ENCODE results near the gene DOCK6. TPM values are rescaled to one million over a fixed set of nuclear protein-coding genes. Genes with fewer than 3 reads are reported as not detected.

DOCK6 gene
- total RNA-seq, 1 experiment from 2014 or later: 19.4 TPM

DNA sequence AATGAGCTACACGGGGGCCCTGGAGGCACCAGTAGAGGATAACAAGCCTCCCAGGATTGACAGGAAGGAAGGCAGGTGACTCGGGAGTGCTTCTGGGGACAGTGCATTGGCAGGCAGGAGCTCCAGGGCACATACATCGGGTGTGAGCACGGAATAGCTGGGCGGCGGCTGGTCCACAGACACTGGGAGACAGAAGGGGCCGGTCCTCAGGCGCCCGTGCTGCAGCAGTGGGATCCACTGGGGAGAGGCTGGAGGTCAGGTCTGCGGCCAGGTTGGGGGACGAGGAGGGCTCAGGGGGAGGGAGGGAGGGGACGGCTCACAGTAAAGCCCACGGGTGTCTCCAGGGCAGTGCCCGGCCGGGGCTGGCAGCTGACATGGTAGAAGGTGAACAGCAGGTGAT, 25.0 kb downstream of the DOCK6 start:
- H3K27me3 ChIP-seq (ENCODE audit: control insufficient read depth, insufficient read depth, low read length): no peaks in the 10 kb centered on the region
- no peaks in the 10 kb centered on the region for H3K4me1 ChIP-seq (ENCODE audit: control insufficient read depth, insufficient read depth, low read length)
- H3K9me3 ChIP-seq (ENCODE audit: control insufficient read depth, insufficient read depth, low read depth, low read length): no peaks in the 10 kb centered on the region
- no peak overlapping the region for H3K4me3 ChIP-seq (ENCODE audit: low read depth in 2 of 2, low read length in 2 of 2)
- intact Hi-C loops (cut with micrococcal nuclease; ENCODE audit: unreplicated experiment) (no loop called here), in situ Hi-C loops (cut with HindIII; ENCODE audit: low pct_unique_long_range_greater_than_20kb, low sequenced_read_pairs) (no loop called here)
- ATAC-seq (no peak), DNase-seq (ENCODE audit: low read depth, low spot score) (no peak)
- no peak for TF ChIP-seq TCF7L2 (IDR thresholded peaks at IDR 0.05; ENCODE audit: low read depth, low read length)
- TF ChIP-seq POLR2AphosphoS5 (IDR thresholded peaks at IDR 0.05; ENCODE audit: low read depth, low read length): no peak
- TF ChIP-seq, protein P1, sequence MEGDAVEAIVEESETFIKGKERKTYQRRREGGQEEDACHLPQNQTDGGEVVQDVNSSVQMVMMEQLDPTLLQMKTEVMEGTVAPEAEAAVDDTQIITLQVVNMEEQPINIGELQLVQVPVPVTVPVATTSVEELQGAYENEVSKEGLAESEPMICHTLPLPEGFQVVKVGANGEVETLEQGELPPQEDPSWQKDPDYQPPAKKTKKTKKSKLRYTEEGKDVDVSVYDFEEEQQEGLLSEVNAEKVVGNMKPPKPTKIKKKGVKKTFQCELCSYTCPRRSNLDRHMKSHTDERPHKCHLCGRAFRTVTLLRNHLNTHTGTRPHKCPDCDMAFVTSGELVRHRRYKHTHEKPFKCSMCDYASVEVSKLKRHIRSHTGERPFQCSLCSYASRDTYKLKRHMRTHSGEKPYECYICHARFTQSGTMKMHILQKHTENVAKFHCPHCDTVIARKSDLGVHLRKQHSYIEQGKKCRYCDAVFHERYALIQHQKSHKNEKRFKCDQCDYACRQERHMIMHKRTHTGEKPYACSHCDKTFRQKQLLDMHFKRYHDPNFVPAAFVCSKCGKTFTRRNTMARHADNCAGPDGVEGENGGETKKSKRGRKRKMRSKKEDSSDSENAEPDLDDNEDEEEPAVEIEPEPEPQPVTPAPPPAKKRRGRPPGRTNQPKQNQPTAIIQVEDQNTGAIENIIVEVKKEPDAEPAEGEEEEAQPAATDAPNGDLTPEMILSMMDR (IDR thresholded peaks at IDR 0.05): no peak
- no peak for TF ChIP-seq SIN3A (IDR thresholded peaks at IDR 0.05; ENCODE audit: borderline replicate concordance, insufficient read depth, low read depth, low read length)
- TF ChIP-seq, protein P2, sequence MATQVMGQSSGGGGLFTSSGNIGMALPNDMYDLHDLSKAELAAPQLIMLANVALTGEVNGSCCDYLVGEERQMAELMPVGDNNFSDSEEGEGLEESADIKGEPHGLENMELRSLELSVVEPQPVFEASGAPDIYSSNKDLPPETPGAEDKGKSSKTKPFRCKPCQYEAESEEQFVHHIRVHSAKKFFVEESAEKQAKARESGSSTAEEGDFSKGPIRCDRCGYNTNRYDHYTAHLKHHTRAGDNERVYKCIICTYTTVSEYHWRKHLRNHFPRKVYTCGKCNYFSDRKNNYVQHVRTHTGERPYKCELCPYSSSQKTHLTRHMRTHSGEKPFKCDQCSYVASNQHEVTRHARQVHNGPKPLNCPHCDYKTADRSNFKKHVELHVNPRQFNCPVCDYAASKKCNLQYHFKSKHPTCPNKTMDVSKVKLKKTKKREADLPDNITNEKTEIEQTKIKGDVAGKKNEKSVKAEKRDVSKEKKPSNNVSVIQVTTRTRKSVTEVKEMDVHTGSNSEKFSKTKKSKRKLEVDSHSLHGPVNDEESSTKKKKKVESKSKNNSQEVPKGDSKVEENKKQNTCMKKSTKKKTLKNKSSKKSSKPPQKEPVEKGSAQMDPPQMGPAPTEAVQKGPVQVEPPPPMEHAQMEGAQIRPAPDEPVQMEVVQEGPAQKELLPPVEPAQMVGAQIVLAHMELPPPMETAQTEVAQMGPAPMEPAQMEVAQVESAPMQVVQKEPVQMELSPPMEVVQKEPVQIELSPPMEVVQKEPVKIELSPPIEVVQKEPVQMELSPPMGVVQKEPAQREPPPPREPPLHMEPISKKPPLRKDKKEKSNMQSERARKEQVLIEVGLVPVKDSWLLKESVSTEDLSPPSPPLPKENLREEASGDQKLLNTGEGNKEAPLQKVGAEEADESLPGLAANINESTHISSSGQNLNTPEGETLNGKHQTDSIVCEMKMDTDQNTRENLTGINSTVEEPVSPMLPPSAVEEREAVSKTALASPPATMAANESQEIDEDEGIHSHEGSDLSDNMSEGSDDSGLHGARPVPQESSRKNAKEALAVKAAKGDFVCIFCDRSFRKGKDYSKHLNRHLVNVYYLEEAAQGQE (IDR thresholded peaks at IDR 0.05; ENCODE audit: insufficient read depth in 1 of 2, low read depth in 2 of 2, low read length in 1 of 2): no peak
- no peaks in the 10 kb centered on the region for H3K36me3 ChIP-seq (ENCODE audit: control insufficient read depth, insufficient read depth, low read length)
- H3K27ac ChIP-seq (ENCODE audit: low read length): no peak overlapping the region
- no TSS peak for BruUV-seq (replicated peaks)
- ChIA-PET CTCF (no interaction called here), POLR2A (no interaction called here)

DNA sequence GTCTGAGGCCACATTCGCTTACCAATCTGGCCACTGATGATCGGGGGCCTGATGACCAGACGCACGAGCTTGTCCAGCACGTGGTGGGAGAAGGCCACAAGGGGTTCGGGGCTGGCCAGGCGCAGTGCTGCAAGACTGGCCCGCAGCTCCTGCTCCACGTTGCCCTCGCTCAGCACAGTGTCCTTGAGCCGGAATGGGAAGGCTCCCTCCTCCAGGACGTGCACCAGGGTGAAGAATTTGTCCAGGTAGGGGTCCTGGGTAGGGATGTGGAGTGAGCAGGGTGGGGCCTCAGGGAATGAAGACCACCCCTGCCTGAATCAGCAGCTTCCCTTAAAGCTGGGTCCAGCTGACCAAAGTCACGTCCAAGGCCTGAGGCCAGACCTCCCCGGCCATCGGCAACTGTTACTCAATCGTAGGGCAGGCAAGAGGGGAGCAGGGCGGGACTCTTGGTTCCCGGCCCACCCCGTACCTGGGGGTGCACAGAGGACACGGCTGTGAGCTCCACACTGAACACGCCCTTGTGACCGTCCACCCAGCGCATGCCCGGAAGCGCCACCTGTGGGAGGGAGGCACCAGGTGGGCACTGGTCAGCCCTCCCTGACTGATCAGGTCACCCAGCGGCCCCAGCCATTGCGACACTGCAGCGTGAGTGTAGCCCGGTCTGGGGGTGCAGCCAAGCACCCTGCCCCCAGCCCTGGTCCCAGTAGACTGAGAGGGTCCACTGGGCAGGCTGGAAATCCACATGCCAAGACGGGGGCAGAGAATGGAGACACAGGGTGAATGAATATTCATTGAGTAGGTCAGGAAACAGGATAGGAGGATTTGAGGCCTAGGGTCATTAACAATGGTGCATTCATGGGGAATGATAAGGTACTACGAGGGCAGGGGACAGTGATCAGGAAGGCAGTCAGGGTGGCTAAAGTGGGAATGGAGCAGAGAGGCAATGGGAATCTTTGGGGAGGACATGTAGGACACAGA, 25.7 kb downstream of the DOCK6 start:
- H3K4me3 ChIP-seq (ENCODE audit: low read depth in 2 of 2, low read length in 2 of 2): no peak overlapping the region
- no peaks in the 10 kb centered on the region for H3K4me1 ChIP-seq (ENCODE audit: control insufficient read depth, insufficient read depth, low read length)
- ATAC-seq (no peak), DNase-seq (ENCODE audit: low read depth, low spot score) (no peak)
- H3K27me3 ChIP-seq (ENCODE audit: control insufficient read depth, insufficient read depth, low read length): no peaks in the 10 kb centered on the region
- in situ Hi-C loops (cut with HindIII; ENCODE audit: low pct_unique_long_range_greater_than_20kb, low sequenced_read_pairs) (no loop called here), intact Hi-C loops (cut with micrococcal nuclease; ENCODE audit: unreplicated experiment) (no loop called here)
- TF ChIP-seq, protein P2 (IDR thresholded peaks at IDR 0.05; ENCODE audit: insufficient read depth in 1 of 2, low read depth in 2 of 2, low read length in 1 of 2): no peak
- no peak for TF ChIP-seq TCF7L2 (IDR thresholded peaks at IDR 0.05; ENCODE audit: low read depth, low read length)
- TF ChIP-seq, protein P1 (IDR thresholded peaks at IDR 0.05): no peak
- TF ChIP-seq POLR2AphosphoS5 (IDR thresholded peaks at IDR 0.05; ENCODE audit: low read depth, low read length): no peak
- no peak for TF ChIP-seq SIN3A (IDR thresholded peaks at IDR 0.05; ENCODE audit: borderline replicate concordance, insufficient read depth, low read depth, low read length)
- ChIA-PET CTCF (no interaction called here), POLR2A (no interaction called here)
- BruUV-seq (replicated peaks): no TSS peak
- H3K9me3 ChIP-seq (ENCODE audit: control insufficient read depth, insufficient read depth, low read depth, low read length): no peaks in the 10 kb centered on the region
- no peaks in the 10 kb centered on the region for H3K36me3 ChIP-seq (ENCODE audit: control insufficient read depth, insufficient read depth, low read length)
- no peak overlapping the region for H3K27ac ChIP-seq (ENCODE audit: low read length)
